ENCODE measurements around the gene ACTR6. TPM values are rescaled to one million over a fixed set of nuclear protein-coding genes. Genes with fewer than 3 reads are reported as not detected.

ACTR6 gene
- total and polyA plus RNA-seq, 9 of the 15 experiments (the other 6 are each of a cell fraction or from before 2014, with no cell fraction given), result 26.1 to 109 (median 70.9) TPM

DNA sequence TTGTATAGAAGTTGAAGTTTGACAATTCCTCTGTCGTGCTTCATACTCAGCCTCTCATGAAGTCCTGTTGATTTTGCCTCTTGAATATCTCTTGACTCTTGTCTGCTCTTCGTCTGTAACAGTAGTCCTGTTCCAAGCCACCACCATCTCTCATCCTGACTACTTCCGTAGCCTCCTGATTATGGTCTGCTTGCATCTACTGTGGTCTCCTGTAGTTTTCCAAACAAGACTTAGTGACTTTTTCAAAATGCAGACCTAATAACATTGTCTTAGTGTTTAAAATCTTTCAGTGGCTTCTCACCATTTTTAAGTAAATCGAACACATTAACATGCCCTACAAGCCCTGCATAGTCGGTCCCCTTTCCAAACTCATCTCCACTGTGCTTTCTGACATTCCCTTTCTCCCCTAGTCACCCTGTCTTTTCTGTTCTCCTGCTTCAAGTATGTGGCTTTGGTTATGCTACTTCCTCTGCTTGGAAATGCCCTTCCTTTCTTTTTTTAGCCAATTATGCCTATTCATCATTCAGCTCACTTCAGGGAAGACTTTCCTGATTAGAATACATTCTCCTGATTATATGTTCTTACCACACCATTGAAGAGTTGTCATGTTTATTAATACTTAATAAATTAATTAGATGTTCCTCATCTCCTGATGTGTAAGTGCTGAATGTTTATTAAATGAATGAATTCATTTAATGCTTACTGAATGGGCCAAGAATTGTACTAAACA, 68.4 kb downstream of the ACTR6 start (continued):
- TF ChIP-seq DACH1 (IDR thresholded peaks at IDR 0.05; ENCODE audit: partially characterized antibody) (peak; percentile 91), PML (IDR thresholded peaks at IDR 0.05; ENCODE audit: low read length) (no peak), MAFF (IDR thresholded peaks at IDR 0.05; ENCODE audit: low read length) (peak; percentile 37; the same call in 1 of the 2 replicates), SREBF2 (CRISPR knock-in tag; IDR thresholded peaks at IDR 0.05) (no peak), C11orf30 (IDR thresholded peaks at IDR 0.05; ENCODE audit: low read depth) (peak; percentile 74), MAFG (tag; conservative IDR thresholded peaks at IDR 0.05) (peak; percentile 59)
- TF ChIP-seq, protein P1, sequence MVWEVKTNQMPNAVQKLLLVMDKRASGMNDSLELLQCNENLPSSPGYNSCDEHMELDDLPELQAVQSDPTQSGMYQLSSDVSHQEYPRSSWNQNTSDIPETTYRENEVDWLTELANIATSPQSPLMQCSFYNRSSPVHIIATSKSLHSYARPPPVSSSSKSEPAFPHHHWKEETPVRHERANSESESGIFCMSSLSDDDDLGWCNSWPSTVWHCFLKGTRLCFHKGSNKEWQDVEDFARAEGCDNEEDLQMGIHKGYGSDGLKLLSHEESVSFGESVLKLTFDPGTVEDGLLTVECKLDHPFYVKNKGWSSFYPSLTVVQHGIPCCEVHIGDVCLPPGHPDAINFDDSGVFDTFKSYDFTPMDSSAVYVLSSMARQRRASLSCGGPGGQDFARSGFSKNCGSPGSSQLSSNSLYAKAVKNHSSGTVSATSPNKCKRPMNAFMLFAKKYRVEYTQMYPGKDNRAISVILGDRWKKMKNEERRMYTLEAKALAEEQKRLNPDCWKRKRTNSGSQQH (CRISPR knock-in tag; IDR thresholded peaks at IDR 0.05), result 0 out of 2 replicates have a peak, but pooled peaks have one; percentile 8

- peak overlapping the region; percentile 23; the same call in 1 of the 2 replicates for H3K4me2 ChIP-seq (ENCODE audit: insufficient read depth, low read length)
- DNase-seq (ENCODE audit: extremely low read depth in 1 of 4, low spot score in 3 of 4) (no peak), FAIRE-seq (no peak), ATAC-seq (peak; percentile 6; the same call in 1 of the 3 replicates)
- no peaks in the 10 kb centered on the region for H3K9me1 ChIP-seq (ENCODE audit: control insufficient read depth, insufficient read depth, low read length)
- H4K20me1 ChIP-seq (replicated peaks; ENCODE audit: control insufficient read depth, insufficient read depth, low read length), result no peaks in the 10 kb centered on the region
- peaks cover 6% of the 10 kb centered on the region; the same call in 1 of the 3 replicates for H3K36me3 ChIP-seq (ENCODE audit: control insufficient read depth, insufficient read depth, low read length)
- no peaks in the 10 kb centered on the region for H3K9me3 ChIP-seq (replicated peaks; ENCODE audit: control insufficient read depth, insufficient read depth, low read depth, low read length)
- 31% methylated on average over 4 of the region's 4 CpGs for WGBS (ENCODE audit: insufficient coverage, low coverage, missing lambda C conversion rate)
- in situ Hi-C loops (cut with MboI), result no loop called here
- intact Hi-C loops (cut with micrococcal nuclease), result loop anchor here (5.0 kb wide), 1 partner anchor 1424 kb away; the partner anchor contains the start of gene CHPT1
- peaks cover 98% of the 10 kb centered on the region for H3K79me2 ChIP-seq (ENCODE audit: control insufficient read depth, insufficient read depth, low read length)
- CTCF ChIA-PET (ENCODE audit: low intra/inter-chr PET ratio), result no interaction called here
- no peak overlapping the region for H2AFZ ChIP-seq (ENCODE audit: low read depth, low read length)
- H3K27ac ChIP-seq (ENCODE audit: extremely low read depth, low read depth, low read length), result peak overlapping the region; percentile 5; the same call in 1 of the 3 replicates
- no peak overlapping the region for H3K4me3 ChIP-seq
- peaks cover 4 to 15% of the 10 kb centered on the region in 2 experiments; a peak in 3 of 5 replicates for H3K4me1 ChIP-seq (replicated peaks in 1 of 2; ENCODE audit: control insufficient read depth in 2 of 2, insufficient read depth in 2 of 2, low read length in 2 of 2)
- H3K9ac ChIP-seq (ENCODE audit: insufficient read depth in 1 of 2, low read depth in 2 of 2, low read length in 2 of 2), result peak overlapping the region in 1 of 2 experiments; percentile 30; a peak in 1 of 4 replicates
- no peaks in the 10 kb centered on the region for H3K27me3 ChIP-seq (ENCODE audit: control insufficient read depth in 2 of 2, insufficient read depth in 2 of 2, low read length in 2 of 2)
- no TSS peak for BruUV-seq (replicated peaks)
- POLR2A ChIA-PET, result interaction anchor here (2.6 kb wide), 1 partner anchor 8 kb away, joined by 9 read pairs; no protein-coding TSS in a partner anchor
- TF ChIP-seq HOMEZ (CRISPR knock-in tag; IDR thresholded peaks at IDR 0.05) (no peak), SMARCB1 (IDR thresholded peaks at IDR 0.05; ENCODE audit: insufficient read length, low read depth) (no peak), PTBP1 (IDR thresholded peaks at IDR 0.05; ENCODE audit: low read depth, low read length) (no peak), RCOR1 (IDR thresholded peaks at IDR 0.05; ENCODE audit: borderline replicate concordance in 1 of 2, low read depth in 2 of 2, low read length in 2 of 2) (no peak), FOXJ2 (tag; IDR thresholded peaks at IDR 0.05) (no peak), NCOA6 (IDR thresholded peaks at IDR 0.05) (no peak)
- TF ChIP-seq, protein P2, sequence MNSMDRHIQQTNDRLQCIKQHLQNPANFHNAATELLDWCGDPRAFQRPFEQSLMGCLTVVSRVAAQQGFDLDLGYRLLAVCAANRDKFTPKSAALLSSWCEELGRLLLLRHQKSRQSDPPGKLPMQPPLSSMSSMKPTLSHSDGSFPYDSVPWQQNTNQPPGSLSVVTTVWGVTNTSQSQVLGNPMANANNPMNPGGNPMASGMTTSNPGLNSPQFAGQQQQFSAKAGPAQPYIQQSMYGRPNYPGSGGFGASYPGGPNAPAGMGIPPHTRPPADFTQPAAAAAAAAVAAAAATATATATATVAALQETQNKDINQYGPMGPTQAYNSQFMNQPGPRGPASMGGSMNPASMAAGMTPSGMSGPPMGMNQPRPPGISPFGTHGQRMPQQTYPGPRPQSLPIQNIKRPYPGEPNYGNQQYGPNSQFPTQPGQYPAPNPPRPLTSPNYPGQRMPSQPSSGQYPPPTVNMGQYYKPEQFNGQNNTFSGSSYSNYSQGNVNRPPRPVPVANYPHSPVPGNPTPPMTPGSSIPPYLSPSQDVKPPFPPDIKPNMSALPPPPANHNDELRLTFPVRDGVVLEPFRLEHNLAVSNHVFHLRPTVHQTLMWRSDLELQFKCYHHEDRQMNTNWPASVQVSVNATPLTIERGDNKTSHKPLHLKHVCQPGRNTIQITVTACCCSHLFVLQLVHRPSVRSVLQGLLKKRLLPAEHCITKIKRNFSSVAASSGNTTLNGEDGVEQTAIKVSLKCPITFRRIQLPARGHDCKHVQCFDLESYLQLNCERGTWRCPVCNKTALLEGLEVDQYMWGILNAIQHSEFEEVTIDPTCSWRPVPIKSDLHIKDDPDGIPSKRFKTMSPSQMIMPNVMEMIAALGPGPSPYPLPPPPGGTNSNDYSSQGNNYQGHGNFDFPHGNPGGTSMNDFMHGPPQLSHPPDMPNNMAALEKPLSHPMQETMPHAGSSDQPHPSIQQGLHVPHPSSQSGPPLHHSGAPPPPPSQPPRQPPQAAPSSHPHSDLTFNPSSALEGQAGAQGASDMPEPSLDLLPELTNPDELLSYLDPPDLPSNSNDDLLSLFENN (IDR thresholded peaks at IDR 0.05; ENCODE audit: low read depth in 2 of 2, low read length in 2 of 2), result no peak
These were observed 73.2 kb downstream of the ACTR6 start for GRCh38 chr12:100273782-100274181.

All from K562 (cell line).